ENCODE results near the gene DNPH1.

DNPH1 gene

GRCh38 chr6:43256670-43257366 is 27.5 kb upstream of the DNPH1 start:
- H3K4me2 ChIP-seq (ENCODE audit: low read length): no peak overlapping the region
- H3K36me3 ChIP-seq (ENCODE audit: control insufficient read depth, insufficient read depth, low read length): no peaks in the 10 kb centered on the region
- H3K27me3 ChIP-seq (ENCODE audit: control insufficient read depth, insufficient read depth, low read length): no peaks in the 10 kb centered on the region
- no peaks in the 10 kb centered on the region for H3K9me3 ChIP-seq (ENCODE audit: control insufficient read depth, low read length)
- H3K27ac ChIP-seq: no peak overlapping the region
- TF ChIP-seq, protein P1, sequence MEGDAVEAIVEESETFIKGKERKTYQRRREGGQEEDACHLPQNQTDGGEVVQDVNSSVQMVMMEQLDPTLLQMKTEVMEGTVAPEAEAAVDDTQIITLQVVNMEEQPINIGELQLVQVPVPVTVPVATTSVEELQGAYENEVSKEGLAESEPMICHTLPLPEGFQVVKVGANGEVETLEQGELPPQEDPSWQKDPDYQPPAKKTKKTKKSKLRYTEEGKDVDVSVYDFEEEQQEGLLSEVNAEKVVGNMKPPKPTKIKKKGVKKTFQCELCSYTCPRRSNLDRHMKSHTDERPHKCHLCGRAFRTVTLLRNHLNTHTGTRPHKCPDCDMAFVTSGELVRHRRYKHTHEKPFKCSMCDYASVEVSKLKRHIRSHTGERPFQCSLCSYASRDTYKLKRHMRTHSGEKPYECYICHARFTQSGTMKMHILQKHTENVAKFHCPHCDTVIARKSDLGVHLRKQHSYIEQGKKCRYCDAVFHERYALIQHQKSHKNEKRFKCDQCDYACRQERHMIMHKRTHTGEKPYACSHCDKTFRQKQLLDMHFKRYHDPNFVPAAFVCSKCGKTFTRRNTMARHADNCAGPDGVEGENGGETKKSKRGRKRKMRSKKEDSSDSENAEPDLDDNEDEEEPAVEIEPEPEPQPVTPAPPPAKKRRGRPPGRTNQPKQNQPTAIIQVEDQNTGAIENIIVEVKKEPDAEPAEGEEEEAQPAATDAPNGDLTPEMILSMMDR (IDR thresholded peaks at IDR 0.05): no peak
- no peak overlapping the region for H3K4me3 ChIP-seq (ENCODE audit: low read depth, low read length)
- H2AFZ ChIP-seq: no peak overlapping the region
- H3K9ac ChIP-seq: no peak overlapping the region
- no peaks in the 10 kb centered on the region for H3K4me1 ChIP-seq
- H3K79me2 ChIP-seq: no peaks in the 10 kb centered on the region

DNA sequence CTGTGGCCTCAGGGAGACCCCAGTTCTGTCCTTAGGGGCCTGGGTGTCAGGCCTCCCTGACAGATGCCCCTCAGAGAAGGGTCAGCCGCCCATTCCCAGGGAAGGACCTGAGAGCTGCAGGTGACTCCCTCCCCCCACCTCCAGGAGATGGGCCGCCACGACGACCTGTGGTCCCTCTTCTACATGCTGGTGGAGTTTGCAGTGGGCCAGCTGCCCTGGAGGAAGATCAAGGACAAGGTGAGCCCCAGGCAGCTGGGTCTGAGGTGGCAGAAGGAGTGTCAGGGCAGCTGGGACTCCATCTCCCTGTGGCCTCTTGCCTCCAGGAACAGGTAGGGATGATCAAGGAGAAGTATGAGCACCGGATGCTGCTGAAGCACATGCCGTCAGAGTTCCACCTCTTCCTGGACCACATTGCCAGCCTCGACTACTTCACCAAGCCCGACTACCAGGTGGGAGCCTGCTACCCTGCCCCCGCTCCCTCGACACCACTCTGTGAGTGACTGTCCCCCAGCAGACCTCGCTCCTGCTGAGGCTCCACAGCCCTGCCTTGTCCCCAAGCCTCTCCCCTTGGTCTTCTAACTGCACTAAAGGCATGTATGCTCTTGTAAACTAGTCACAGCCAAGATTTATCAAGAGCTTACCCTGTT is 26.2 kb upstream of the DNPH1 start:
- no peaks in the 10 kb centered on the region for H3K79me2 ChIP-seq
- no peak overlapping the region for H3K4me2 ChIP-seq (ENCODE audit: low read length)
- H3K4me3 ChIP-seq (ENCODE audit: low read depth, low read length): no peak overlapping the region
- no peaks in the 10 kb centered on the region for H3K9me3 ChIP-seq (ENCODE audit: control insufficient read depth, low read length)
- no peak overlapping the region for H3K27ac ChIP-seq
- no peaks in the 10 kb centered on the region for H3K4me1 ChIP-seq
- no peak overlapping the region for H3K9ac ChIP-seq
- no peak overlapping the region for H2AFZ ChIP-seq
- TF ChIP-seq, protein P1 (IDR thresholded peaks at IDR 0.05): no peak
- no peaks in the 10 kb centered on the region for H3K27me3 ChIP-seq (ENCODE audit: control insufficient read depth, insufficient read depth, low read length)
- no peaks in the 10 kb centered on the region for H3K36me3 ChIP-seq (ENCODE audit: control insufficient read depth, insufficient read depth, low read length)

GRCh38 chr6:43254846-43255245 is 25.6 kb upstream of the DNPH1 start:
- no peaks in the 10 kb centered on the region for H3K27me3 ChIP-seq (ENCODE audit: control insufficient read depth, insufficient read depth, low read length)
- no peak overlapping the region for H3K9ac ChIP-seq

DNA sequence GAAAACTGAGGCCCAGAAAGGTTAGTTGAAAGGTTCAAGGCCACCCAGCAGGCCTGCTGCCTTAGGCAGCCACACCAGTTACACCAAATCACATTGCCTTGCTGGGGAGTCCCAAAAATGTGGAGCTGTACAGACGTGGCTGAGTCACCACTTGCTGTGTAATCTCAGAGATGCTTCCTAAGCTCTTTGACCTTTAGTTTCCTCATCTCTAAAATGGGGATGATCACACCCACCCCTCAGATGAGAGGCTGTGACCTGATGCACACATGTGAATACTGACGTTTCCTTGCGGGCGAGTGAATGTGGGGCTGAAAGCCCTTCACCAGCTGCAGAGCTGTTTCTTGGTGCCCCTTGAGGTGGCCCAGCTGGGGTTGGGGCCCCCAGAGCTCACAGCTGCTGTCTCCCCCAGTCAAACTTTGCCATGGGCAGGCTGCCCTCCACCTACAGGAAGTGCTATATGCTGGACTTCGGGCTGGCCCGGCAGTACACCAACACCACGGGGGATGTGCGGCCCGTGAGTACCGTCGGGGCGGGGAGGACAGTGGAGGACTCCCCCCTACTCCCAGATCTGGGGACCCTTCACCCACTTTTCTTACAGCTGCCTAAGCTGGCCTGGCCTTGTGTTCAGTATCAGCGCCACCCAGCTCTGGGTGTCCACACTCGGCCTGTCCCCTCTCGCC is 25.0 kb upstream of the DNPH1 start:
- no peak overlapping the region for H3K4me2 ChIP-seq (ENCODE audit: low read length)
- no peaks in the 10 kb centered on the region for H3K79me2 ChIP-seq
- no peak overlapping the region for H3K4me3 ChIP-seq (ENCODE audit: low read depth, low read length)
- no peaks in the 10 kb centered on the region for H3K36me3 ChIP-seq (ENCODE audit: control insufficient read depth, insufficient read depth, low read length)
- no peak overlapping the region for H2AFZ ChIP-seq
- TF ChIP-seq, protein P1 (IDR thresholded peaks at IDR 0.05): no peak
- H3K9me3 ChIP-seq (ENCODE audit: control insufficient read depth, low read length): no peaks in the 10 kb centered on the region
- H3K27ac ChIP-seq: no peak overlapping the region
- H3K4me1 ChIP-seq: no peaks in the 10 kb centered on the region
- H3K9ac ChIP-seq: no peak overlapping the region
- no peaks in the 10 kb centered on the region for H3K27me3 ChIP-seq (ENCODE audit: control insufficient read depth, insufficient read depth, low read length)

More at GRCh38 chr6:43254846-43255245, 25.6 kb upstream of the DNPH1 start:
- Histone ChIP-seq H3K36me3 (ENCODE audit: control insufficient read depth, insufficient read depth, low read length) (no peaks in the 10 kb centered on the region), H2AFZ (no peak overlapping the region), H3K27ac (no peak overlapping the region), H3K9me3 (ENCODE audit: control insufficient read depth, low read length) (no peaks in the 10 kb centered on the region), H3K4me2 (ENCODE audit: low read length) (no peak overlapping the region), H3K4me3 (ENCODE audit: low read depth, low read length) (no peak overlapping the region), H3K4me1 (no peaks in the 10 kb centered on the region), H3K79me2 (no peaks in the 10 kb centered on the region)
- TF ChIP-seq, protein P1 (IDR thresholded peaks at IDR 0.05): no peak

Data from parathyroid adenoma (tissue), 2 donors.